Endodermal cell (in vitro differentiated cells): ENCODE measurements around the gene IFT88. TPM values are rescaled to one million over a fixed set of nuclear protein-coding genes. Genes with fewer than 3 reads are reported as not detected.

Experiments used
- DNase-seq: peaks from one replicate; pipeline ENCODE4 v3.0.0-alpha.2; 2017
- H3K27ac ChIP-seq: 2 replicates; pipeline ENCODE4 v1.5.1; 2013; ENCODE audit warnings: mild to moderate bottlenecking, low read depth, low read length, moderate library complexity
- H3K27me3 ChIP-seq: 2 replicates; pipeline ENCODE4 v1.6.1; 2013; ENCODE audit warnings: mild to moderate bottlenecking, low read length, moderate library complexity; ENCODE audit not compliant: insufficient read depth, control insufficient read depth, poor library complexity, severe bottlenecking
- H3K36me3 ChIP-seq: 2 replicates; pipeline ENCODE4 v1.7.0; 2013; ENCODE audit warnings: mild to moderate bottlenecking, low read length, moderate library complexity; ENCODE audit not compliant: control insufficient read depth, insufficient read depth
- H3K4me1 ChIP-seq: one replicate; pipeline ENCODE4 v1.7.0; 2013; ENCODE audit warnings: low read length; ENCODE audit not compliant: control insufficient read depth, insufficient read depth
- H3K4me3 ChIP-seq: 2 replicates; pipeline ENCODE4 v1.5.1; 2013; ENCODE audit warnings: mild to moderate bottlenecking, low read length, moderate library complexity
- H3K9ac ChIP-seq: 2 replicates; pipeline ENCODE4 v1.6.1; 2013; ENCODE audit warnings: mild to moderate bottlenecking, low read length, moderate library complexity; ENCODE audit not compliant: poor library complexity, severe bottlenecking; ENCODE audit errors: extremely low read depth
- H3K9me3 ChIP-seq: 2 replicates; pipeline ENCODE4 v1.6.1; 2013; ENCODE audit warnings: mild to moderate bottlenecking, low read length, moderate library complexity; ENCODE audit not compliant: control insufficient read depth
- H3K27ac Mint-ChIP-seq: 2 replicates; pipeline ENCODE4 v1.8.0; 2020; ENCODE audit warnings: mixed read lengths
- H3K27me3 Mint-ChIP-seq: 2 replicates; pipeline ENCODE4 v1.8.0; 2021; ENCODE audit warnings: mild to moderate bottlenecking, mixed read lengths; ENCODE audit not compliant: insufficient read depth
- H3K36me3 Mint-ChIP-seq: 2 replicates; pipeline ENCODE4 v1.8.0; 2020; ENCODE audit warnings: low read depth, mixed read lengths
- H3K4me1 Mint-ChIP-seq: 2 replicates; pipeline ENCODE4 v1.8.0; 2020; ENCODE audit warnings: mixed read lengths
- H3K4me3 Mint-ChIP-seq: 2 replicates; pipeline ENCODE4 v1.8.0; 2020; ENCODE audit warnings: mild to moderate bottlenecking, moderate library complexity, mixed read lengths
- H3K9me3 Mint-ChIP-seq: 2 replicates; pipeline ENCODE4 v1.8.0; 2020; ENCODE audit warnings: mild to moderate bottlenecking, mixed read lengths
- CTCF ChIP-seq: fragments of 200-600 bp; sonication (generic); conservative IDR thresholded peaks from 2 replicates; pipeline ENCODE4 v1.5.0; 2021; ENCODE audit warnings: antibody characterized with exemption, mild to moderate bottlenecking
- WGBS, 2 experiments: methylation state at CpG; one replicate each; pipeline versions ENCODE4 v1.1.5 to v1.1.7; 2013; ENCODE audit warnings: missing lambda C conversion rate in 2 of 2, mixed read lengths in 1 of 2; ENCODE audit not compliant: insufficient coverage in 1 of 2, insufficient read length in 1 of 2; 5-methylcytosine and 5-hydroxymethylcytosine counted together
- total RNA-seq, 2 donors: library from RNA; stranded (reverse); fragmentation: NEBNext Ultra II Directional in 1 of 2; extraction: Animal tissue kit (Norgen Biotek cat#: 25700) in 1 of 2; gene quantifications; 2 replicates in 1 of 2; 3 replicates in 1 of 2; pipeline ENCODE4 v1.2.1, GENCODE V29; 2021

The IFT88 gene
- total RNA-seq, 2 donors from 2014 or later: 15.2 to 18.7 TPM

GRCh38 chr13:20700288-20700687 is 133.3 kb downstream of the IFT88 start:
- Mint-ChIP-seq H3K4me3 (no peak overlapping the region), H3K27me3 (peaks cover 44% of the 10 kb centered on the region), H3K36me3 (no peaks in the 10 kb centered on the region), H3K9me3 (no peaks in the 10 kb centered on the region), H3K27ac (no peak overlapping the region), H3K4me1 (no peaks in the 10 kb centered on the region)
- H3K4me3 ChIP-seq: no peak overlapping the region
- H3K9ac ChIP-seq: no peak overlapping the region
- H3K27me3 ChIP-seq: peaks cover 30% of the 10 kb centered on the region
- no peaks in the 10 kb centered on the region for H3K9me3 ChIP-seq
- DNase-seq: no peak
- 88 to 98% methylated on average over 6 of the region's 6 CpGs for WGBS, 2 experiments
- H3K27ac ChIP-seq: no peak overlapping the region
- TF ChIP-seq CTCF: no peak
- H3K36me3 ChIP-seq: no peaks in the 10 kb centered on the region
- H3K4me1 ChIP-seq: peaks cover 5% of the 10 kb centered on the region

- H3K9ac ChIP-seq: no peak overlapping the region
- DNase-seq: no peak
Measured at GRCh38 chr13:20701461-20701860, 134.5 kb downstream of the IFT88 start.

GRCh38 chr13:20702530-20702914 is 135.6 kb downstream of the IFT88 start:
- H3K27me3 Mint-ChIP-seq: peaks cover 62% of the 10 kb centered on the region
- H3K9me3 Mint-ChIP-seq: no peaks in the 10 kb centered on the region
- Histone ChIP-seq H3K9ac (peak overlapping the region; percentile 44), H3K4me3 (peak overlapping the region; percentile 82), H3K4me1 (peaks cover 5% of the 10 kb centered on the region), H3K27ac (no peak overlapping the region), H3K9me3 (no peaks in the 10 kb centered on the region), H3K27me3 (peaks cover 30% of the 10 kb centered on the region), H3K36me3 (no peaks in the 10 kb centered on the region)
- H3K4me1 Mint-ChIP-seq: no peaks in the 10 kb centered on the region
- no peak overlapping the region for H3K27ac Mint-ChIP-seq
- 43 to 59% methylated on average over 7 to 9 of the region's 9 CpGs for WGBS, 2 experiments
- peak overlapping the region; percentile 81 for H3K4me3 Mint-ChIP-seq
- H3K36me3 Mint-ChIP-seq: no peaks in the 10 kb centered on the region
- TF ChIP-seq CTCF: no peak
- no peak for DNase-seq

More at GRCh38 chr13:20701461-20701860, 134.5 kb downstream of the IFT88 start:
- no peaks in the 10 kb centered on the region for H3K4me1 Mint-ChIP-seq
- no peaks in the 10 kb centered on the region for H3K9me3 Mint-ChIP-seq
- H3K36me3 ChIP-seq: no peaks in the 10 kb centered on the region
- no peaks in the 10 kb centered on the region for H3K36me3 Mint-ChIP-seq
- no peak overlapping the region for H3K27ac ChIP-seq
- no peak overlapping the region for H3K4me3 ChIP-seq
- H3K27me3 ChIP-seq: peaks cover 30% of the 10 kb centered on the region
- 92 to 96% methylated on average over 3 of the region's 3 CpGs for WGBS, 2 experiments
- no peak for TF ChIP-seq CTCF
- H3K4me1 ChIP-seq: peaks cover 5% of the 10 kb centered on the region
- peaks cover 53% of the 10 kb centered on the region for H3K27me3 Mint-ChIP-seq
- H3K9me3 ChIP-seq: no peaks in the 10 kb centered on the region
- no peak overlapping the region for H3K27ac Mint-ChIP-seq
- no peak overlapping the region for H3K4me3 Mint-ChIP-seq
